Activated CD4-positive, alpha-beta T cell treated with anti-CD3 and anti-CD28 coated beads for 4 hours (primary cell): ENCODE data around the gene HOGA1.
"Not testable (repeated sequence)": the region's sequence is repeated elsewhere in the genome, so short reads cannot be mapped to it uniquely, and the experiment has no call there.

Source experiments
- DNase-seq, 2 donors: peaks; one replicate each; pipeline ENCODE4 v3.0.0-alpha.2; 2020

Gene HOGA1

GRCh38 chr10:97612386-97612785 lies 28.2 kb downstream of the HOGA1 start:
- no peak for DNase-seq

DNA sequence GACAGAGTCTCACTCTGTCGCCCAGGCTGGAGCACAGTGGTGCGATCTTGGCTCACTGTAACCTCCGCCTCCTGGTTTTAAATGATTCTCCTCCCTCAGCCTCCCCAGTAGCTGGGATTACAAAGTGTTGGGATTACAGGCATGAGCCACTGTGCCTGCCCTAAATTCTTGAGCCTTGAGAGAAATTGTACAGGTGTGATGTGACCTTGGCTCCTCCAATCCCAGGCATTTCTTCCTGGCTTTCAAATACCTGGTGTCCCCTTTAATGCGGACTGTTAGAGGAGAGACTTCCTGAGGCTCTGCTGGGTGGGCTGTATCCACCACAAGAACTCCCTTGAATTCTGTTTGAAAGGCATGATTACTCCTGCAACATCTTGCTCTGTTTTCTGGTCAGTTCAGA lies 34.1 kb downstream of the HOGA1 start:
- no peak for DNase-seq

GRCh38 chr10:97618733-97619132 lies 34.5 kb downstream of the HOGA1 start:
- no peak for DNase-seq

DNA sequence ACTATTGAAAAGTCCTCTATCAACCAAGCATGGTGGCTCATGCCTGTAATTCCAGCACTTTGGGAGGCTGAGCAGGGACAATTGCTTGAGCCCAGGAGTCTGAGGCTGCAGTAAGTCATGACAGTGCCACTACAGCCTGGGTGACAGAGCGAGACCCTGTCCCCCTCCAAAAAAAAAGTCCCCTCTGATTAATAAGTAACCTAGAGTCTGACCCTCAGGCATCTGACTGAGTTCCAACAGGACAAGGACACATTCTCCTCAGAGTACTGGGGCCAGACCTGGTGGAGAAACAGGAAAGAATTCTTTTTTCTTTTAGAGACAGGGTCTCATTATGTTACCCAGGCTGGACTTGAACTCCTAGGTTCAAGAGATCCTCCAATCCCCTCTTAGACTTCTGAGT lies 39.1 kb downstream of the HOGA1 start:
- no peak for DNase-seq

DNA sequence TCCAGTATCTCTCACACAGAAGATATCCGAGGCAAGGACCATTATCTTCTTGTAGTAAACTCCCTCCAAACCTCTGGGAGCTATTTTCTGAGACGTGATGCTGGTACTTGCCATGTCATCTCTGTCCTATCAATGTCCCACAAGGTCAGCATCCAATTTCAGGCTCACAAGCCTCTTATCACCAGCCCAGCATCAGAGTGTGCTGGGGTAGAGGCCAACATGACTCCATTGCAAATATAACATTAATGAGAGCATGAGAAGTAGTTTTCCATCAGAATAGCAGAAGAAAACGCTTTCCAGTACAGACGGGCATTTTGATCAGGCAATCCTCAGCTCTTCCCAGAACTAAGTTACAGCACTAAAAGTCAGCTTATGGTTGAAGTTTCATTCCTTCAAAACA lies 43.5 kb downstream of the HOGA1 start:
- DNase-seq = no peak

- no peak for DNase-seq
These were observed 44.0 kb downstream of the HOGA1 start for GRCh38 chr10:97628228-97628627.

DNA sequence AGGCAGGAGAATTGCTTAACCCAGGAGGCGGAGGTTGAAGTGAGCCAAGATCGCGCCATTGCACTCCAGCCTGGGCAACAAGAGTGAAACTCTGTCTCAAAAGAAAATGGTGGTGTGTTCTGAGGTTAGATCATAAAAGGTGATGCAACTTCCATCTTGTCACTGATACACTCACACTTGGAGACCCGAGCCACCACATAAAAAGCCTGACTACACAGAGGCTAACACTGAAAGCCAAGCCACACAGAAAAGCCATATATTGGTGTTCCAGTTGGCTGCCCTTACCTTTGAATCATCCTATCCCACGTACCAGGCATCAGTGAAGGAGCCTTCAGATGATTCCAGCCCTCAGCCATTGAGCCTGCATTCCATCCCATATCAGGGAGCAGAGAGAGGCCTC lies 45.1 kb downstream of the HOGA1 start:
- DNase-seq = no peak

GRCh38 chr10:97631098-97631497 lies 46.9 kb downstream of the HOGA1 start:
- no peak for DNase-seq

GRCh38 chr10:97632949-97633884 lies 49.0 kb downstream of the HOGA1 start, which contains the start of gene MORN4:
Gene MORN4, minus strand, starts transcription at chr10:97633500. Its CDS starts 13,847 bp downstream, at chr10:97619653.
- DNase-seq = peak; percentile 88 to 90

GRCh38 chr10:97633921-97634320 lies 49.7 kb downstream of the HOGA1 start:
- no peak for DNase-seq

DNA sequence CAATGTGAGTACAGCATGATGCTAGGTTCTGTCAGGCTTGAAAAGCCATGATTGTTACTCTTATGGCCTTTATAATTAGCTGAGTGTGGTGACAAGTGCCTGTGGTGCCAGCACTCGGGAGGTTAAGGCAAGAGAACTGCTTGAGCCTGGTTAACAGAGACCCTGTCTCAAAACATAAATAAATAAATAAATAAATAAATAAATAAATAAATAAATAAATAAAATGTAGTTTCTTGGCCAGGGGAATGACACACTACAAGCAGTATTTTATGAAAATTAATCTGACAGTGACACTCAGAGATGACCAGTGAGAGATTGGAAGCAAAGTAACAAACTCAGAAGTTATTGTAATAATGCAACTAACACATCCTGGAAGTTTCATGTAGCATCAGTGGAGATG lies 51.4 kb downstream of the HOGA1 start:
- DNase-seq = no peak

DNA sequence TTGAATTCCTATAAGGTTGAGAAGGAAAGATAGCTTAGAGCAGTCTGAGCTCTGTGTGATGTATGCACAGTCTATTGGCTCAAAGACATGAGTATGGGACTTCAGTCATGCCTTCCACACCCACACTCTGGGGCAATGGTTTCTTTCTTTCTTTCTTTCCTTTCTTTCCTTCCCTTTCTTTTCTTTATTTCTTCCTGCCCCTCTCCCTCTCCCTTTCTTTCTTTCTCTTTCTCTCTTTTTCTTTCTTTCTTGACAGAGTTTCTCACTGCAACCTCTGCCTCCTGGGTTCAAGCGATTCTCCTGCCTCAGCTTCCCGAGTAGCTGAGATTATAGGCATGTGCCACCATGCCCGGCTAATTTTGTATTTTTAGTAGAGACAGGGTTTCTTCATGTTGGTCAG lies 54.9 kb downstream of the HOGA1 start:
- DNase-seq = not testable (repeated sequence)

GRCh38 chr10:97640174-97640867 lies 56.1 kb downstream of the HOGA1 start, which contains the start of gene PI4K2A:
Gene PI4K2A, plus strand, starts transcription at chr10:97640671. Its CDS starts 72 bp downstream, at chr10:97640743.
- peak; percentile 99 for DNase-seq

DNA sequence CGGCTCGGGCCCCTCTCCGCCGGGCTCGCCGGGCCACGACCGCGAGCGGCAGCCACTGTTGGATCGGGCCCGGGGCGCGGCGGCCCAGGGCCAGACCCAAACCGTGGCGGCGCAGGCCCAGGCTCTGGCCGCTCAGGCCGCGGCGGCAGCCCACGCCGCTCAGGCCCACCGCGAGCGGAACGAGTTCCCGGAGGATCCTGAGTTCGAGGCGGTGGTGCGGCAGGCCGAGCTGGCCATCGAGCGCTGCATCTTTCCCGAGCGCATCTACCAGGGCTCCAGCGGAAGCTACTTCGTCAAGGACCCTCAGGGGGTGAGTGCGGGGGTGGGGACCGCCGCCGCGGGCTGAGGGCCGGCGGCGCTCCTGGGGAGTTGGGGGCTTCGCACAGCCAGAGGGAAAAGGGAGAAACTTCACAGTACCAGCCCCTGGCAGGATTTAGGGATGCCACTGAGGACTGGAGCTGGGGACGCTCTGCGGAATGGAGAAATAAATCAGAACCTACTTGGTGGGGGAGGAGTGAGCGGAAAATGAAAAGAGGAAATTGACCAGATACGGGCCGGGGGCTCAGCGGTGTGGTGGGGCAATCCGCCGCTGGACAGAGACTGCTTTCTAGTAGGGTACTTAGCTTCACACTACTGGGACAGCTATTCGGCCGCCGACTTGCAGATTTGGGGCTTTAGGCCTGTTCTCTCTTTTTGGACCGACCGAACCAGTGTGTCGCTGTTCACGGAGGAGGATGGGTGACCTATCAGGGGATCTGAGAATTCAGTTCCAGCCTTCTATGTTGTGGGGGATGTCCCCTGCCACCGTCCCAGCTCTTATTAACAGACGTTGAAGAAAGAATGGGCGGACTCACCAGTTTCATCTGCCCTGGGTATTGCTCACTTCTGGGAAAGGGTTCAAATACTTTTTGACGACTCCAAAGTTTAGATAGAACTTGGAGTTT lies 57.0 kb downstream of the HOGA1 start:
- peak in 1 of 2 donors; percentile 9 for DNase-seq

DNA sequence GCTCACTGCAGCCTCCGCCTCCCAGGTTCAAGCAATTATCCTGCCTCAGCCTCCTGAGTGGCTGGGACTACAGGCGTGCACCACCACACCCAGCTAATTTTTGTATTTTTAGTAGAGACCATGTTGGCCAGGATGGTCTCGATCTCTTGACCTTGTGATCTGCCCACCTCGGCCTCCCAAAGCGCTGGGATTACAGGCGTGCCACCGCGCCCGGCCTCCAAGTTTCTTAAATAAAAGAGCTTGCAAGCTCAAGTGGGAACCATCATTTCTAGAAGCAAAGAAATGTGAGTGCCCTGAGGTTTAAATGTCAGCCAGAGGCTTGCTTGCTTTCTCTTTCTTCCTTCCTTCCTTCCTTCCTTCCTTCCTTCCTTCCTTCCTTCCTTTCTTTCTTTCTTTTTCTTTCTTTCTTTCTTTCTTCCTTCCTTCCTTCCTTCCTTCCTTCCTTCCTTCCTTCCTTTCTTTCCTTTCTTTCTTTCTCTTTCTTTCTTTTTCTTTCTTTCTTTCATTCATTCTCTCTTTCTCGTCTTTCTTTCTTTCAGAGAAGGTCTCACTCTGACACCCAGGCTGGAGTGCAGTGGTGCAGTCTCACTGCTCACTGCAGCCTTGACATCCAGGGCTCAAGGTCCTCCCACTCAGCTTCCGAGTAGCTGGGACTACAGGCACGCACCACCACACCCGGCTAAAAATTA lies 58.4 kb downstream of the HOGA1 start:
- not testable (repeated sequence) for DNase-seq

DNA sequence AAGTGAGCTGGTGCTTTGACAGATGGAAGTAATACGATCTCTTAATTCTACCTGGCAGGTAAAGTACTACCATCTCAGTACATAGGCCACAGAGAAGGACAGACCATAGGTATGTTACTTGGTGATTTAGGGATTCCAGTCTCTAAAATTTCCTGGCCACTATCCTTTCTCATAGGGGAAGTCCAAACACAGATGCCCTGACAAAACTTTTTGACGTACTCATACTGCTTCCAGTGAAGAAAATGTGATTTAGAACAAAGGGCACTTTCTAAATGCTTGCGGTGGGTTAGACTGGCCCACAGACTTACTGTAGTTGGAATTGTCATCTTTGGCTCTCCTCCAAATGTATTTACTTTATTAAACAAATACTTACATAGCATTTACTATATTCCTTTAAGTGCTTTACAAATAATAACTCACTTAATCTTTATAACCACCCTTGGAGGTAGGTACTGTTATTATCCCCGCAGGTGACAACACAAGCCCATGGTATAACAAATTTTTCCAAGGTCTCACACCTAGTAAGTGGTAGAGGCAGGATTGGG lies 59.3 kb downstream of the HOGA1 start:
- DNase-seq = no peak

GRCh38 chr10:97644936-97645335 lies 60.7 kb downstream of the HOGA1 start:
- DNase-seq = no peak

DNA sequence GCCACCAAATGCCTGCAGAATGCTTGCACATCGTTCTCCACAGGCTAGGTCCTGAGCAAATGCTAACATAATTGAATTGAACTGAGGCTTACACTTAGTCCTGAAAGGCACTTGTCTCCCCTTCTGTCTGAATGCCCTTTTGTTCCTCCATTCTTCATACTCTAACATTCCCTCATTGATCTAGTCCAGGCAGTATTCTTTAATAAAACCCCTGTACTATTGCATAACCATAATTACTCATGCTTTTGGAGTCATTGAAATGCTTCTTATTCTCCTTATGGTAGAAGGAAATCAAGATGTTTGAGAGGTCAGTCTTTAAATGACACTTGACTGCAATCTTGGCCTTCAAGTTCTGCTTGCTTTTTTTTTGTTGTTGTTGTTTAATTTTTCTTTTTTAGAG lies 63.4 kb downstream of the HOGA1 start:
- DNase-seq = no peak

DNA sequence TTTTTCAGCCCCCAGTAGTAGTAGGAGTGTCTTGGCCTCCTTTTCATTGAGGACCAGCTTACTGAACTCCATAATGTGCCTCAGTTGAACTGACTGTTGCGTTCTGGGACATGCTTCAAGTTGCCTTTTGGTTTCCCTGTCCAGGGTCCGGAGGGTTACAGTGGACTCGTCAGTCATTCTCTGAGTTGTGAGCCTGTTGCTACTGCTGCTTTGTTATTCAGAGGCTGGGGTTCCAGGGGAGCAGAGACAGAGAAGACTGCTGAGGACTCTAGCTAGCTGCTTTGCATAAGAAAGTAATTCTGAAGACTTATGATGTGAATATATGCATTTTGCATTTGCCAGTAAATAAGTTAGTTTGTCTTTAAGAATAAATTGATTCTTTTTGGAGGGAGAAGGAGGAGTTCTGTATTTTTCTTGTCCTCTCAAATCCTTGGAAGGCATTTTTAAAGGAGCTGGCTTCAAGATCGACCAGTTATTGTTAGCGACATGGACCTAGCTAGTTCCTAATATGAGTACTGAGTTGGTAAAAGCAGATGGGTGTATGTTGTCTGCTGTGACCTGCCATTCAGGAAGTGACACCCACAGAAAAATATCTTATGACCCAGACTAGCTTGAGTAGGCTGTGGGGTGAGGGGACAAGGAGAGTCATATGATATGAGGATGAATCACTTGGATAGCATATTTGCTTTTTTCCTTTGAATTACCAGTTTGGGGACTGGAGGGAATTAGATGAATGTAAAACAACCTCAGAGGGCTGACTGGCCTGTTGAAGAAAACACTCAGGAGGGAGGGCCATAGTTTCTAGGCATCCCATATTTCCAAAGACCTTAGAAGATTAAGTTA lies 64.6 kb downstream of the HOGA1 start:
- DNase-seq = peak; percentile 42 to 43

DNA sequence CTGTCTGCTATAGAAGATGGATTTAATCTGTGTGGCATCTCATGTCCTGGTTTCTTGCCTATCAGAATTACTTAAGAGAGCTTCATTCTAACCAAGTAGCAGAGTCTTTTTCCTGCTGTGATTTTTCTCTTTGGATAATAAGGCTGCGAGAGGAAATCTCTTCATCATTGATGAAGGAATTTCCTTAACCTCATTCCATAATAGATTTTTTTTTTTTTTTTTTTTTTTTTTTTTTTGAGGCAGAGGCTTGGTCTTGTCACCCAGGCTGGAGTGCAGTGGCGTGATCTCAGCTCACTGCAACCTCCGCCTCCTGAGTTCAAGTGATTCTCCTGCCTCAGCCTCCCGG lies 65.2 kb downstream of the HOGA1 start:
- not testable (repeated sequence) for DNase-seq

GRCh38 chr10:97650726-97651125 lies 66.5 kb downstream of the HOGA1 start:
- DNase-seq = no peak
